ENCODE results near the gene RNASE13. TPM values are rescaled to one million over a fixed set of nuclear protein-coding genes. Genes with fewer than 3 reads are reported as not detected.

RNASE13 gene
- total RNA-seq, 1 experiment from 2014 or later: not detected

- no peak overlapping the region for H3K4ac ChIP-seq (ENCODE audit: low read depth, low read length)
- DNase-seq: no peak
- no peak overlapping the region for H3K56ac ChIP-seq (ENCODE audit: insufficient read length, low read depth, low read length)
- H2BK120ac ChIP-seq (ENCODE audit: low read depth, low read length, poor library complexity, severe bottlenecking): no peak overlapping the region
- no peaks in the 10 kb centered on the region for H3K9me3 ChIP-seq (ENCODE audit: control insufficient read depth, low read depth, low read length)
- WGBS (ENCODE audit: extremely low coverage, insufficient read length, low lambda C conversion rate): no CpG with 5 or more reads among the region's 6 CpGs
- no peaks in the 10 kb centered on the region; the same call in 1 of the 2 replicates for H3K27me3 Mint-ChIP-seq (ENCODE audit: low read depth)
- H3T11ph ChIP-seq (ENCODE audit: low read length): no peak overlapping the region
- H3K36me3 Mint-ChIP-seq (ENCODE audit: insufficient read depth in 1 of 3, low read depth in 3 of 3): peaks cover 25 to 45% (median 40%) of the 10 kb centered on the region in 3 experiments; a peak in 6 of 7 replicates
- H3K27ac ChIP-seq (ENCODE audit: insufficient read length, low read depth, low read length): no peak overlapping the region
- no peak overlapping the region for H4K5ac ChIP-seq (ENCODE audit: insufficient read length, low read depth, low read length)
- H3K9me3 Mint-ChIP-seq: no peaks in the 10 kb centered on the region
- no peak overlapping the region for H2BK15ac ChIP-seq (ENCODE audit: low read depth, low read length)
- H2AK5ac ChIP-seq (ENCODE audit: insufficient read length, low read length): no peak overlapping the region
- H3K27me3 ChIP-seq (ENCODE audit: insufficient read depth, low read length): no peaks in the 10 kb centered on the region
- H2BK5ac ChIP-seq (ENCODE audit: insufficient read length, low read length): no peak overlapping the region
- TF ChIP-seq CTCF (conservative IDR thresholded peaks at IDR 0.05): no peak
- H3K23ac ChIP-seq (ENCODE audit: insufficient read length, low read depth, low read length): no peak overlapping the region
- no peak overlapping the region for H3K9ac ChIP-seq (ENCODE audit: extremely low read depth, insufficient read length, low read length)
- H4K20me1 ChIP-seq (ENCODE audit: control insufficient read depth, insufficient read depth, insufficient read length): no peaks in the 10 kb centered on the region
- peaks cover 17 to 19% of the 10 kb centered on the region in 2 experiments for H3K4me1 Mint-ChIP-seq
- no peak overlapping the region for H3K14ac ChIP-seq (ENCODE audit: insufficient read depth, low read length)
- peak overlapping the region in 1 of 3 experiments; percentile 26; a peak in 1 of 7 replicates for H3K27ac Mint-ChIP-seq
- no peak overlapping the region for H4K8ac ChIP-seq (replicated peaks; ENCODE audit: insufficient read length, low read depth, low read length)
- H2BK12ac ChIP-seq (ENCODE audit: insufficient read length, low read depth, low read length): no peak overlapping the region
- no peak overlapping the region for H2BK20ac ChIP-seq (ENCODE audit: low read depth, low read length, poor library complexity, severe bottlenecking)
- no peak overlapping the region for H3K4me3 Mint-ChIP-seq
- H4K91ac ChIP-seq (ENCODE audit: insufficient read length, low read depth, low read length): no peak overlapping the region
- H3K23me2 ChIP-seq (ENCODE audit: insufficient read length, low read depth, low read length, poor library complexity, severe bottlenecking): no peaks in the 10 kb centered on the region
- no peaks in the 10 kb centered on the region for H3K79me1 ChIP-seq (ENCODE audit: insufficient read depth, low read depth, low read length, poor library complexity, severe bottlenecking)
- H3K4me2 ChIP-seq (ENCODE audit: insufficient read depth, insufficient read length, low read length): no peak overlapping the region
- H2AFZ ChIP-seq (ENCODE audit: low read length): no peak overlapping the region
- no peak overlapping the region for H3K18ac ChIP-seq (ENCODE audit: insufficient read length, low read depth, low read length)
- H3K4me1 ChIP-seq (ENCODE audit: insufficient read depth, low read length): no peaks in the 10 kb centered on the region
- H3K79me2 ChIP-seq (ENCODE audit: insufficient read depth, low read length): no peaks in the 10 kb centered on the region
Observed at GRCh38 chr14:20997564-20997963, 37.0 kb downstream of the RNASE13 start.
